Trophoblast cell (in vitro differentiated cells and primary cell): Measurements from ENCODE around the gene POM121L2.

ENCODE experiments used
- DNase-seq, 2 donors: peaks; one replicate each; pipeline ENCODE4 v3.0.0-alpha.2; 2016
- H2AFZ ChIP-seq: 2 replicates; pipeline ENCODE4 v1.6.1; 2013; ENCODE audit warnings: low read length, moderate library complexity, mild to moderate bottlenecking; ENCODE audit not compliant: insufficient read depth, poor library complexity
- H2AK5ac ChIP-seq: 2 replicates; pipeline ENCODE4 v1.6.1; 2013; ENCODE audit warnings: mild to moderate bottlenecking, low read length
- H2BK120ac ChIP-seq: 2 replicates; pipeline ENCODE4 v1.6.1; 2013; ENCODE audit warnings: low read length, mild to moderate bottlenecking, moderate library complexity; ENCODE audit not compliant: insufficient read depth, poor library complexity
- H2BK12ac ChIP-seq: 2 replicates; pipeline ENCODE4 v1.6.1; 2013; ENCODE audit warnings: mild to moderate bottlenecking, low read length, moderate library complexity
- H2BK5ac ChIP-seq: 2 replicates; pipeline ENCODE4 v1.6.1; 2013; ENCODE audit warnings: low read length, low read depth, moderate library complexity, mild to moderate bottlenecking; ENCODE audit not compliant: poor library complexity
- H3K14ac ChIP-seq: 2 replicates; pipeline ENCODE4 v1.6.1; 2013; ENCODE audit warnings: mild to moderate bottlenecking, low read length
- H3K18ac ChIP-seq: 2 replicates; pipeline ENCODE4 v1.6.1; 2013; ENCODE audit warnings: mild to moderate bottlenecking, low read length
- H3K23ac ChIP-seq: 2 replicates; pipeline ENCODE4 v1.6.1; 2013; ENCODE audit warnings: low read length
- H3K27ac ChIP-seq: 2 replicates; pipeline ENCODE4 v1.5.1; 2013; ENCODE audit warnings: low read depth, mild to moderate bottlenecking, inconsistent platforms, low read length, moderate library complexity
- H3K27me3 ChIP-seq: 2 replicates; pipeline ENCODE4 v1.6.1; 2013; ENCODE audit warnings: inconsistent platforms, mild to moderate bottlenecking, low read length, moderate library complexity; ENCODE audit not compliant: insufficient read depth
- H3K36me3 ChIP-seq, 2 experiments: 1 replicate in 1 of 2; 2 replicates in 1 of 2; pipeline ENCODE4 v1.6.1; 2013; ENCODE audit warnings: low read length in 2 of 2, mild to moderate bottlenecking in 2 of 2, moderate library complexity in 1 of 2; ENCODE audit not compliant: insufficient read depth in 2 of 2, control insufficient read depth in 1 of 2
- H3K4ac ChIP-seq: 2 replicates; pipeline ENCODE4 v1.6.1; 2013; ENCODE audit warnings: low read depth, mild to moderate bottlenecking, low read length, moderate library complexity
- H3K4me1 ChIP-seq, 2 experiments: 1 replicate in 1 of 2; 2 replicates in 1 of 2; pipeline ENCODE4 v1.6.1; 2013; ENCODE audit warnings: low read length in 2 of 2, mild to moderate bottlenecking in 2 of 2, moderate library complexity in 1 of 2; ENCODE audit not compliant: insufficient read depth in 2 of 2, control insufficient read depth in 1 of 2
- H3K4me2 ChIP-seq: 2 replicates; pipeline ENCODE4 v1.6.1; 2013; ENCODE audit warnings: inconsistent platforms, mild to moderate bottlenecking, low read length, moderate library complexity
- H3K4me3 ChIP-seq: 2 replicates; pipeline ENCODE4 v1.5.1; 2013; ENCODE audit warnings: mild to moderate bottlenecking, low read depth, low read length, inconsistent platforms
- H3K79me1 ChIP-seq: one replicate; pipeline ENCODE4 v1.6.1; 2013; ENCODE audit warnings: low read length
- H3K79me2 ChIP-seq: 2 replicates; pipeline ENCODE4 v1.6.1; 2013; ENCODE audit warnings: low read length, mild to moderate bottlenecking; ENCODE audit not compliant: control insufficient read depth, insufficient read depth, poor library complexity
- H3K9ac ChIP-seq: 2 replicates; pipeline ENCODE4 v1.6.1; 2013; ENCODE audit warnings: mild to moderate bottlenecking, low read length
- H3K9me3 ChIP-seq: 2 replicates; pipeline ENCODE4 v1.6.1; 2013; ENCODE audit warnings: low read depth, mild to moderate bottlenecking, control low read depth, inconsistent platforms, low read length; ENCODE audit not compliant: insufficient read depth
- H4K12ac ChIP-seq: 2 replicates; pipeline ENCODE4 v1.6.1; 2013; ENCODE audit warnings: low read depth, mild to moderate bottlenecking, low read length, moderate library complexity
- H4K8ac ChIP-seq: 2 replicates; pipeline ENCODE4 v1.6.1; 2013; ENCODE audit warnings: low read depth, mild to moderate bottlenecking, low read length, moderate library complexity
- H4K91ac ChIP-seq: one replicate; pipeline ENCODE4 v1.6.1; 2013; ENCODE audit warnings: low read depth, mild to moderate bottlenecking, low read length, moderate library complexity
- WGBS: extraction: QIAGEN DNeasy Blood & Tissue Kit; methylation state at CpG from one replicate; pipeline ENCODE4 v1.1.7; 2013; ENCODE audit warnings: missing lambda C conversion rate; ENCODE audit not compliant: insufficient read length, insufficient coverage; ENCODE audit errors: extremely low coverage; 5-methylcytosine and 5-hydroxymethylcytosine counted together

POM121L2 gene

DNA sequence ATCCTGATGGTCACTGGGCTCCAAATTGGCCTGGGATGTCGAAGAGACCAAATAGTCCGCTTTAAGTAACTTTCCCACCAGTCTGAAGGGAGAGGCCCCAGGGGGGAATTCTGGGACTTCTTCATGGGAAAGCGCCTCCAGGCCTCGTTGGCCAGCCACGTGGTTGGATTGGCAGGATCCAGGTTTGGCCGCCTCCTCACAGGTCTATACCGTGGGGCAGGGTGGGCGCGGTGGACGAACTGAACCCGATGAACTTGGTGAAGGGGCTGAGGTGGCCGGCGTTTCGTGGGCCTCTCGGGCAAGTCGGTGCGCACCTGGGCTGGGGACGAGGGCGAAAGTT lies 297 bp downstream of the POM121L2 start:
- H3K79me2 ChIP-seq: no peaks in the 10 kb centered on the region
- H3K23ac ChIP-seq: no peak overlapping the region
- peaks cover 4 to 6% of the 10 kb centered on the region in 2 experiments for H3K4me1 ChIP-seq
- H4K91ac ChIP-seq: no peak overlapping the region
- H3K79me1 ChIP-seq: no peaks in the 10 kb centered on the region
- no peak overlapping the region for H4K8ac ChIP-seq
- H3K4me2 ChIP-seq: peak overlapping the region; percentile 99
- H3K27me3 ChIP-seq: peaks cover 12% of the 10 kb centered on the region
- no peak overlapping the region for H2BK120ac ChIP-seq
- no peak overlapping the region for H2BK5ac ChIP-seq
- H2BK12ac ChIP-seq: no peak overlapping the region
- no peak overlapping the region for H3K27ac ChIP-seq
- no peaks in the 10 kb centered on the region for H3K36me3 ChIP-seq
- H3K9ac ChIP-seq: peak overlapping the region; percentile 39
- no peak overlapping the region for H2AK5ac ChIP-seq
- H3K4ac ChIP-seq: no peak overlapping the region
- no peak overlapping the region for H3K14ac ChIP-seq
- no CpG with 5 or more reads among the region's 19 CpGs for WGBS
- DNase-seq: no peak
- peaks cover 3% of the 10 kb centered on the region for H3K9me3 ChIP-seq
- no peak overlapping the region for H4K12ac ChIP-seq
- H2AFZ ChIP-seq: peak overlapping the region; percentile 58
- H3K4me3 ChIP-seq: peak overlapping the region; percentile 74
- no peak overlapping the region for H3K18ac ChIP-seq

- whole genome bisulfite sequencing: no CpG with 5 or more reads among the region's 16 CpGs
- H2AK5ac ChIP-seq: no peak overlapping the region
- H3K4me1 ChIP-seq: no peaks in the 10 kb centered on the region
Observed at GRCh38 chr6:27303613-27304272, 8.3 kb downstream of the POM121L2 start.

GRCh38 chr6:27297857-27298730 lies 14.0 kb downstream of the POM121L2 start:
- no peak overlapping the region for H4K8ac ChIP-seq
- no peak overlapping the region for H3K4me3 ChIP-seq
- DNase-seq: peak in 1 of 2 donors; percentile 52
- no CpG with 5 or more reads among the region's 22 CpGs for WGBS
- no peak overlapping the region for H3K18ac ChIP-seq
- no peak overlapping the region for H3K14ac ChIP-seq
- H3K9me3 ChIP-seq: no peaks in the 10 kb centered on the region
- no peak overlapping the region for H3K9ac ChIP-seq
- H4K91ac ChIP-seq: no peak overlapping the region
- no peak overlapping the region for H3K4ac ChIP-seq
- no peaks in the 10 kb centered on the region for H3K36me3 ChIP-seq
- no peaks in the 10 kb centered on the region for H3K79me2 ChIP-seq
- no peak overlapping the region for H2BK12ac ChIP-seq
- H2BK5ac ChIP-seq: no peak overlapping the region
- no peaks in the 10 kb centered on the region for H3K27me3 ChIP-seq
- H2AK5ac ChIP-seq: no peak overlapping the region
- H3K79me1 ChIP-seq: no peaks in the 10 kb centered on the region
- peak overlapping the region; percentile 62 for H3K4me2 ChIP-seq
- no peak overlapping the region for H3K23ac ChIP-seq
- H2AFZ ChIP-seq: no peak overlapping the region
- H2BK120ac ChIP-seq: no peak overlapping the region
- H3K27ac ChIP-seq: no peak overlapping the region
- peaks cover 0 to 2% of the 10 kb centered on the region in 2 experiments for H3K4me1 ChIP-seq
- H4K12ac ChIP-seq: no peak overlapping the region

More at GRCh38 chr6:27303613-27304272, 8.3 kb downstream of the POM121L2 start:
- Histone ChIP-seq H4K8ac (no peak overlapping the region), H4K91ac (no peak overlapping the region), H3K27me3 (no peaks in the 10 kb centered on the region), H2BK12ac (no peak overlapping the region), H3K4me2 (no peak overlapping the region), H4K12ac (no peak overlapping the region), H3K9me3 (no peaks in the 10 kb centered on the region), H3K23ac (no peak overlapping the region), H3K14ac (no peak overlapping the region), H3K4me3 (no peak overlapping the region), H3K79me1 (no peaks in the 10 kb centered on the region), H2BK5ac (no peak overlapping the region), H3K36me3 (no peaks in the 10 kb centered on the region), H3K4ac (no peak overlapping the region), H3K18ac (no peak overlapping the region), H3K9ac (no peak overlapping the region), H3K27ac (no peak overlapping the region), H3K79me2 (no peaks in the 10 kb centered on the region), H2BK120ac (no peak overlapping the region), H2AFZ (no peak overlapping the region)
- no peak for DNase-seq

GRCh38 chr6:27297484-27297856 lies 14.6 kb downstream of the POM121L2 start:
- DNase-seq: no peak
- H3K14ac ChIP-seq: no peak overlapping the region
- H3K18ac ChIP-seq: no peak overlapping the region

More at GRCh38 chr6:27297484-27297856, 14.6 kb downstream of the POM121L2 start:
- H3K4me3 ChIP-seq: no peak overlapping the region
- no peak overlapping the region for H3K23ac ChIP-seq
- H2AFZ ChIP-seq: no peak overlapping the region
- no peak overlapping the region for H3K9ac ChIP-seq
- H3K79me1 ChIP-seq: no peaks in the 10 kb centered on the region
- no peak overlapping the region for H2BK120ac ChIP-seq
- H3K27me3 ChIP-seq: no peaks in the 10 kb centered on the region
- H4K91ac ChIP-seq: no peak overlapping the region
- no peak overlapping the region for H4K8ac ChIP-seq
- H2AK5ac ChIP-seq: no peak overlapping the region
- peak overlapping the region; percentile 62 for H3K4me2 ChIP-seq
- H2BK12ac ChIP-seq: no peak overlapping the region
- no peaks in the 10 kb centered on the region for H3K9me3 ChIP-seq
- no peak overlapping the region for H3K27ac ChIP-seq
- no CpG with 5 or more reads among the region's 7 CpGs for WGBS
- H3K79me2 ChIP-seq: no peaks in the 10 kb centered on the region
- no peak overlapping the region for H3K4ac ChIP-seq
- H3K4me1 ChIP-seq: peaks cover 0 to 2% of the 10 kb centered on the region in 2 experiments
- no peak overlapping the region for H2BK5ac ChIP-seq
- H4K12ac ChIP-seq: no peak overlapping the region
- no peaks in the 10 kb centered on the region for H3K36me3 ChIP-seq
